Ovary (tissue), 9 donors: ENCODE results near the gene FECH. TPM values are rescaled to one million over a fixed set of nuclear protein-coding genes. Genes with fewer than 3 reads are reported as not detected.

Experiments used
- DNase-seq, 5 donors: peaks; one replicate each; pipeline ENCODE4 v3.0.0-alpha.2; 2019 to 2020
- H3K27ac ChIP-seq, 2 donors: fragments of 200-600 bp; one replicate each; pipeline versions ENCODE4 v1.5.1 to v1.8.0; 2019 to 2022
- H3K27me3 ChIP-seq: fragments of 200-600 bp; one replicate; pipeline ENCODE4 v1.8.0; 2022
- H3K36me3 ChIP-seq: fragments of 200-600 bp; sonication (generic); one replicate; pipeline ENCODE4 v1.5.1; 2019
- H3K4me1 ChIP-seq: one replicate; pipeline ENCODE4 v1.8.1; 2013; ENCODE audit warnings: mild to moderate bottlenecking, moderate library complexity; ENCODE audit not compliant: insufficient read depth
- H3K4me3 ChIP-seq: fragments of 200-600 bp; sonication (generic); one replicate; pipeline ENCODE4 v1.5.1; 2017
- H3K9me3 ChIP-seq, 2 donors: fragments of 200-600 bp in 1 of 2; sonication (generic) in 1 of 2; one replicate each; pipeline versions ENCODE4 v1.5.1 to v1.8.1; 2013 to 2019; ENCODE audit warnings: mild to moderate bottlenecking in 1 of 2, moderate library complexity in 1 of 2
- EP300 ChIP-seq: sonication (generic); formaldehyde crosslinking; IDR thresholded peaks from one replicate; pipeline ENCODE4 v1.6.1; 2017; ENCODE audit warnings: antibody characterized with exemption
- POLR2A ChIP-seq: fragments of 450-650 bp; IDR thresholded peaks from one replicate; pipeline ENCODE4 v1.6.1; 2017; ENCODE audit warnings: antibody characterized with exemption, mild to moderate bottlenecking, moderate library complexity
- WGBS, 3 donors: extraction: QIAGEN DNeasy Blood & Tissue Kit in 1 of 3; methylation state at CpG; one replicate each; pipeline versions ENCODE4 v1.1.5 to v1.1.7; 2013 to 2017; 5-methylcytosine and 5-hydroxymethylcytosine counted together
- intact Hi-C, 4 donors: fragments of 100-400 bp; cut with DNase I; formaldehyde crosslinking; loops; one replicate each; pipeline versions ENCODE4 v1.11.0 to v1.15.1; 2022 to 2023
- polyA plus RNA-seq, 2 donors: library from polyadenylated mRNA; stranded (reverse); fragments of 200-250 nt in 1 of 2; fragments of 350-450 nt in 1 of 2; fragmentation: Illumina TruSeq in 1 of 2; extraction: RNeasy Lipid Tissue Mini Kit (QIAGEN cat#74804) in 1 of 2; gene quantifications; one replicate each; pipeline ENCODE4 v1.2.3, GENCODE V29; 2013 to 2014
- total RNA-seq, 7 donors: library from RNA; depleted of rRNA in 2 of 7; stranded (reverse); fragments of >200 nt in 2 of 7; fragmentation: NEBNext Ultra II Directional in 3 of 7; extraction: Animal tissue kit (Norgen Biotek cat#: 25700) in 3 of 7; gene quantifications; one replicate each; pipeline versions ENCODE4 v1.1.0 to v1.2.4, GENCODE V29; 2016 to 2023
- TF ChIP-seq, protein P1 (sequence below), 3 donors: fragments of 450-650 bp in 2 of 3; fragments of 200-600 bp in 1 of 3; IDR thresholded peaks; one replicate each; pipeline versions ENCODE4 v1.5.1 to v1.8.0; 2016 to 2022; ENCODE audit warnings: antibody characterized with exemption in 3 of 3, mild to moderate bottlenecking in 1 of 3
- donor health status: DM: no; HTN: no; CAD: no; lungs with moderate emphysema.
- donor health status: DM: no; HTN: no; CAD: no.
- donor health status: Bipolar disorder and iron deficiency.
- donor health status: DM: yes; HTN: yes; CAD: no.
- donor health status: DM: no; HTN: no; CAD: no.
- donor health status: DM: yes; HTN: yes; CAD: no.

The FECH gene
- total and polyA plus RNA-seq, 9 donors = 10.0 to 35.8 (median 19.4) TPM

DNA sequence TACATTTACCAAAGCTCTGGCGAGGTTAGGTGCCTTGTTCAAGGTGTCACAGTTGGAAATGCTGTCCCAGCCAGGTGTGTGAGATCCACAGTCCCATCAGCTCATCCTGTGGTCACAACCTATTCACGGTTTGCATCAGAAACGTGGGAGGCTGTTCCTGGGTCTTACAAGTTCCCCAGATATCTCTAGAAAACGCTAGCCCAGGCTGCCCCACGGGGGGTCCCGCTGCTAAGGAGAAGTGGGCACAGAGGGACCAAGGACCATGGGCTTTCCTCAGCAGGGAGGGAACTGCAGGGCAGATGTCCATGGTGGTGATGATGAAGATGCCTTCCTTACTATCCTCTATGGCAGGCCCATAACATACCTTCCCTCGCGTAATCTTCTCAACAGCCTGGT, 649 bp downstream of the FECH start:
- Histone ChIP-seq H3K4me1 (peaks cover 2% of the 10 kb centered on the region), H3K4me3 (peak overlapping the region; percentile 59), H3K36me3 (no peaks in the 10 kb centered on the region), H3K27me3 (no peaks in the 10 kb centered on the region), H3K9me3 (no peaks in the 10 kb centered on the region), H3K27ac (peak overlapping the region; percentile 81 to 90)
- WGBS, 3 donors = 8 to 15% (median 9%) methylated on average over 8 of the region's 8 CpGs
- TF ChIP-seq EP300 (no peak), POLR2A (no peak)
- TF ChIP-seq, protein P1, sequence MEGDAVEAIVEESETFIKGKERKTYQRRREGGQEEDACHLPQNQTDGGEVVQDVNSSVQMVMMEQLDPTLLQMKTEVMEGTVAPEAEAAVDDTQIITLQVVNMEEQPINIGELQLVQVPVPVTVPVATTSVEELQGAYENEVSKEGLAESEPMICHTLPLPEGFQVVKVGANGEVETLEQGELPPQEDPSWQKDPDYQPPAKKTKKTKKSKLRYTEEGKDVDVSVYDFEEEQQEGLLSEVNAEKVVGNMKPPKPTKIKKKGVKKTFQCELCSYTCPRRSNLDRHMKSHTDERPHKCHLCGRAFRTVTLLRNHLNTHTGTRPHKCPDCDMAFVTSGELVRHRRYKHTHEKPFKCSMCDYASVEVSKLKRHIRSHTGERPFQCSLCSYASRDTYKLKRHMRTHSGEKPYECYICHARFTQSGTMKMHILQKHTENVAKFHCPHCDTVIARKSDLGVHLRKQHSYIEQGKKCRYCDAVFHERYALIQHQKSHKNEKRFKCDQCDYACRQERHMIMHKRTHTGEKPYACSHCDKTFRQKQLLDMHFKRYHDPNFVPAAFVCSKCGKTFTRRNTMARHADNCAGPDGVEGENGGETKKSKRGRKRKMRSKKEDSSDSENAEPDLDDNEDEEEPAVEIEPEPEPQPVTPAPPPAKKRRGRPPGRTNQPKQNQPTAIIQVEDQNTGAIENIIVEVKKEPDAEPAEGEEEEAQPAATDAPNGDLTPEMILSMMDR (IDR thresholded peaks at IDR 0.05) = no peak
- peak in 1 of 5 donors; percentile 29 for DNase-seq
- intact Hi-C loops = no loop called here

DNA sequence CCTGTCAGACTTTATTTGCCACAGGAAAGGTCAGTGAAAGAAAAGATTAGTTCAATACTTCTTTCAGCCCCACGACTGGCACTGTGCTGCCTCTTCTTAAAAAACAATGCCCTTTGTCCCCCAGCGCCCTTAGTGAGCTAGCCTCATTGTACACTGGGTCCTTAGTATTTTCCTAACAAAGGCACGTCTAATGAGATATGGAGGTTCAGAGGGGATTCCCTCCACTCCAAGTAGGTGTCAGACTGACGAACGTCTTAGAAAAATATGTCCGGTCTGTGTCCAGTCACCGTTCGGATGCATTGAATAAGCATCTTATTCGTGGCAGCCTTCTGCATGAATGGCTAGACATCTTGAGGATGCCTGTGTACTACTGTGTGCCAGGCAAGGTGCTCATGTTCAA, 1.1 kb downstream of the FECH start:
- no peak for DNase-seq
- H3K27ac ChIP-seq = no peak overlapping the region
- no peaks in the 10 kb centered on the region for H3K9me3 ChIP-seq
- H3K36me3 ChIP-seq = no peaks in the 10 kb centered on the region
- no peaks in the 10 kb centered on the region for H3K27me3 ChIP-seq
- 32 to 52% (median 39%) methylated on average over 9 of the region's 9 CpGs for WGBS, 3 donors
- peak overlapping the region; percentile 59 for H3K4me3 ChIP-seq
- peaks cover 2% of the 10 kb centered on the region for H3K4me1 ChIP-seq
- intact Hi-C loops = no loop called here
- TF ChIP-seq POLR2A (no peak), EP300 (no peak)
- TF ChIP-seq, protein P1 (IDR thresholded peaks at IDR 0.05) = no peak

DNA sequence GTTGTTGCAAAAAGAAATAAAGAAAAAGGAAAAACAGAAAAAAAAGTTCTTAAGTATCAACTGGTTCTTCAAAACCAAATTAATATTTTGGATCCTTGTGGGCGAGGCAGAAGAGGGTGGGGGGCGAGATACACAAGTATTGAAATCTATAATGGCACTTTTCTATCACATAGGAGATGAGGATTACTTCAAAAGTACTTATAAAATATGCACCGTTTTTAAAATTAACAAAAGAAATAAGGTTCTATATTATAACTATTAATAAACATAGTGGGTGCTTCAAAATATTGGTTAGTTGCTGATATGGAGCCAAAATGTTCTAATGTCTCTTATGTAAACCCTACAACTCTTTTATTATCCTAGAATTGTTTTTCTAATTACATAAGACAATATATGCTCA, 2.1 kb downstream of the FECH start:
- H3K36me3 ChIP-seq = no peaks in the 10 kb centered on the region
- intact Hi-C loops = no loop called here
- H3K4me3 ChIP-seq = no peak overlapping the region
- no peaks in the 10 kb centered on the region for H3K9me3 ChIP-seq
- 90 to 97% (median 95%) methylated on average over 3 of the region's 3 CpGs for WGBS, 3 donors
- H3K27me3 ChIP-seq = no peaks in the 10 kb centered on the region
- no peak overlapping the region for H3K27ac ChIP-seq
- TF ChIP-seq, protein P1 (IDR thresholded peaks at IDR 0.05) = no peak
- TF ChIP-seq POLR2A (no peak), EP300 (no peak)
- no peak for DNase-seq
- H3K4me1 ChIP-seq = peaks cover 2% of the 10 kb centered on the region

DNA sequence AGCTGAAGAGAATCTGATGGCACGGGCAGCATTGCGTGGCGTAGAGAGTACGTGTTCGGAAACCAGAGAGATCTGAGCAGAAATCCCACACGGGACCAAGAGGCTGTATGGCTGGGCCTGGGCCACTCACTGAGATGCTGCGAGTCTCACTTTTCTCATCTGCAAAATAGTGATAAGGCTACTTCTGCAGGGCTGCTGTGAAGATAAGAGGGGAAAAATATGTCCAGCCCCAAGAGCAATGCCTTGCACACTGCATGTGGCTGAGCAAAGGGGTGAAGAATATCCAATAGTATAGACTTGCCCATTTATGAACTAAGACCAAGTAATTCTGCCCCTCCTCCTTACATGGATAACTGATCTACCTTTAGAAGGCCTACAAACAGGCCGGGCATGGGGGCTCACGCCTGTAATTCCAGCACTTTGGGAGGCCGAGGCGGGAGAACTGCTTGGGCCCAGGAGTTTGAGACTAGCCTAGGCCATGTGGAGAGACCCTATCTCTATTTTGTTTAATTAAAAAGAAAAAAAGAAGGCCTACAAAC, 3.1 kb downstream of the FECH start:
- Histone ChIP-seq H3K4me1 (peaks cover 2% of the 10 kb centered on the region), H3K36me3 (no peaks in the 10 kb centered on the region), H3K27me3 (no peaks in the 10 kb centered on the region), H3K27ac (no peak overlapping the region), H3K9me3 (no peaks in the 10 kb centered on the region), H3K4me3 (no peak overlapping the region)
- no peak for DNase-seq
- no peak for TF ChIP-seq POLR2A
- 86 to 93% (median 90%) methylated on average over 11 of the region's 11 CpGs for WGBS, 3 donors
- intact Hi-C loops = no loop called here

DNA sequence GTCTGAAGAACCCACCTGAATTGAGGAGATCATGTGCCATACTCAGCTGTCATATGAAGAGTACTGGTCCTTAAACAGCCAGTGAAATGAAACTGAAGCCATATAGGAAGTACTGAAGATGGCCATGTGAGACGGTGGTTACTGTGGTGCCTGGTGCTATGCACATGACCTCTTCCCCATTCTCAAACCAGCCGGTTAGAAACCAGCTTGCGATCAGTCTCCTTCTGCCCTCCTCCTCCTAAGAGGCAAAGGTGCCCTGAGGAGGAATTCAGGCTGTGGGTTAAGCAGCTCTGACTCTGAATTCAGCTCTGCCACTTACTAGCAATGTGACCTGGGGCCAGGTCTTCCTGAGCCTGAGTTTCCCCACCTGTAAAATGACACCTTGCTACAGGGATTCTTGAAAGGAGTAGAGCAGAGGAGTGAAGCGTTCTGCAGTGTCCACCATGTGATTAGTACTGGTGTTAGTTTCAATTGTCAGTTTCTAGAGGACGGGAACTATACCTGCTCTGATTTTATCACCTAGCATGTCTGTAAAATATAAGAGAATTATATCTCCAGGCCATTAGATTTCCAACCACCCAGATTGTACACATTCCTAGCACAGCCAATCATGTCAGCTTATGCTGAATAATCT, 5.1 kb downstream of the FECH start:
- H3K36me3 ChIP-seq = no peaks in the 10 kb centered on the region
- TF ChIP-seq, protein P1 (IDR thresholded peaks at IDR 0.05) = no peak
- TF ChIP-seq EP300 = no peak
- TF ChIP-seq POLR2A = no peak
- H3K4me3 ChIP-seq = no peak overlapping the region
- H3K27me3 ChIP-seq = no peaks in the 10 kb centered on the region
- intact Hi-C loops = no loop called here
- WGBS, 3 donors = 86 to 89% (median 88%) methylated on average over 5 of the region's 5 CpGs
- no peaks in the 10 kb centered on the region for H3K9me3 ChIP-seq
- peaks cover 2% of the 10 kb centered on the region for H3K4me1 ChIP-seq
- no peak overlapping the region for H3K27ac ChIP-seq
- no peak for DNase-seq
